Measurements from ENCODE around the gene NANOS2.
"Not testable (repeated sequence)": the region's sequence is repeated elsewhere in the genome, so short reads cannot be mapped to it uniquely, and the experiment has no call there.

The NANOS2 gene

DNA sequence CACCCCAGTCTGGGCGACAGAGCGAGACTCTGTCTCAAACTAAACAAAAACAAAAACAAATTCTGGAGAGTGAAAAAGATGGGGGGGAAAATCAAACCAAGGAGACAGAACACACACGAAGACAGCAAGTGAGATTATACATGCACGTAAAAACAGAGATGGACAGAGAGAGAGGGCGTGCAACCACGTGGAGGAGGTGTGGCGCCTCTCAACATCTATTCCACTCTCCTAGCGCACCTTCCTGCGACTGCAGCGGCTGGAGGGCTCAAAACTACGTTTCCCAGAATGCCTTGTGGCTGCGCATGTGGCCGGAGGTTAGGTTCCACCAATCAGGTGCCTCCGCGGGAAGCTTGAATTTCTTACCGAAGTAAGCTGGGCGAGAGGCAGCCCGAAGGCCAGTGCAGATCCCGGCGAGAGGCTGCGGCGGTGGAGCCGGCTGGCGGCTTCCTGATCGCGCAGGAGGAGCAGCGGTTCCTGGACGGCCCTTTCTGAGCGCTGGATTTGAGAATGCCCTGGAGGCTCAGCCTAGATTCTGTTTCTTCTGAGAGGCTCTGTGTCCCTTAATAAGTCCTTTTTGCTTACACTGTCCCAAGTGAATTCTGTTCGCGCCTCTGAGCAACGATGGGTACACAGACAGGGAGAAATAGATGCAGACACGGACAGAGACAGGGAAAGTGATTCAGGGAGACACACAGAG, 13.1 kb upstream of the NANOS2 start:
- peak; percentile 96 for DNase-seq (ENCODE audit: low spot score)

DNA sequence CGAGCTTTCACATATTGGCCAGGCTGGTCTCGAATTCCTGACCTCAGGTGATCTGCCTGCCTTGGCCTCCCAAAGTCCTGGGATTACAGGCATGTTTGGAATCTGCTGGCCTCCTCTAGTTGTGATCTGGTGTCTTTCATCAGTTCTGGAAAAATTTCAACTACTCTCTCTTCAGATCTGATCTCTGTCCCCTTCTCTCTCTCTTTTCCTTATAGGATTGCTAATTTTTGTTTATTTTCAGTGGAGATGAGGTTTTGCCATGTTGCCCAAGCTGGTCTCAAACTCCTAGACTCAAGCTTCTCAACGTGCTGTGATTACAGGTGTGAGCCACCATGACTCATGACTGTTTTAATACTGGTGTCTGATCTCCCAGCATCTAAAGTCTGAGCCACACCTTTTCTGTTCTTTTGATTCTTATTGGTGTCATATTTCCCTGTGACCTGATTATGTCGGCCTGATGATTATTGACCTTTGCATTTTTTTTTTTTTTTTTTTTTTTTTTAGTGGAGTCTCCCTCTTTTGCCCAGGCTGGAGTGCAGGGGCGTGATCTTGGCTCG, 10.4 kb upstream of the NANOS2 start:
- DNase-seq (ENCODE audit: low spot score) = no peak

DNA sequence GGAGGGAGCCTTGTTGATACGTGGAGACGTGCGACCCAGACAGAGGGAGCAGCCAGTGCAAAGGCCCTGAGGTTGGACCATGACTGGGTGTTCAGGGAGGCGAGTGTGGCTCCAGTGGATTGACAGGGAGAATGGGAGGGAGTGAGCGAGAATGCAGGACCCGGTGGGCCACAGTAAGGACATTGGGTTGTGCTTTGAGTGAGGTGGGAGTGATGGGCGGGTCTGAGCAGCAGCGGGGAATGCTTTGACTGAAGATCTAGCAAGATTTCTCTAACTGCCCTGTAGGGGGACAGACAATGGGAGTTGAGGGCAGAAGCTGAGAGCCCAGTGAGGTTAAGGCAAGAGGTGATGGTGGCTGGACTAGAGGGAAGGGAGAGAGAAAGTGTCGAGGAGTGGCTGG, 7.7 kb upstream of the NANOS2 start:
- DNase-seq (ENCODE audit: low spot score) = no peak

- DNase-seq (ENCODE audit: low spot score) = no peak
Observed at GRCh38 chr19:45920458-45920857, 5.9 kb upstream of the NANOS2 start.

- no peak for DNase-seq (ENCODE audit: low spot score)
Observed at GRCh38 chr19:45919678-45920077, 5.1 kb upstream of the NANOS2 start.

DNA sequence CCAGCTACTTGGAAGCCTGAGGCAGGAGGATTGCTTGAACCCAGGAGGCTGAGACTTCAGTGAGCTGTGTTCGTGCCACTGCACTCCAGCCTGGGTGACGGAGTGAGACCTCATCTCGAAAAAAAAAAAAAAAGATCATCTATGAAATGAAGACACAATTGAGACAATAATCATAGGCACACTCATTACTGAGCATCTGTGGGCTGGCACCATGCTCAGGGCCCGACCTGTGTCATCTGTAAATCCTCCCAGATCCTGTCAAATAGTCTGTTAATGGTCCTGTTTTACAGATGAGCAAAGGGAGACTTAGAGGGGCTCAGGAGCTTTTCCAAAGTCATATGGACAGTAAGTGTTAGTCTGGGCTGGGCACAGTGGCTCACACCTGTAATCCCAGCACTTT, 4.1 kb upstream of the NANOS2 start:
- DNase-seq (ENCODE audit: low spot score) = no peak

DNA sequence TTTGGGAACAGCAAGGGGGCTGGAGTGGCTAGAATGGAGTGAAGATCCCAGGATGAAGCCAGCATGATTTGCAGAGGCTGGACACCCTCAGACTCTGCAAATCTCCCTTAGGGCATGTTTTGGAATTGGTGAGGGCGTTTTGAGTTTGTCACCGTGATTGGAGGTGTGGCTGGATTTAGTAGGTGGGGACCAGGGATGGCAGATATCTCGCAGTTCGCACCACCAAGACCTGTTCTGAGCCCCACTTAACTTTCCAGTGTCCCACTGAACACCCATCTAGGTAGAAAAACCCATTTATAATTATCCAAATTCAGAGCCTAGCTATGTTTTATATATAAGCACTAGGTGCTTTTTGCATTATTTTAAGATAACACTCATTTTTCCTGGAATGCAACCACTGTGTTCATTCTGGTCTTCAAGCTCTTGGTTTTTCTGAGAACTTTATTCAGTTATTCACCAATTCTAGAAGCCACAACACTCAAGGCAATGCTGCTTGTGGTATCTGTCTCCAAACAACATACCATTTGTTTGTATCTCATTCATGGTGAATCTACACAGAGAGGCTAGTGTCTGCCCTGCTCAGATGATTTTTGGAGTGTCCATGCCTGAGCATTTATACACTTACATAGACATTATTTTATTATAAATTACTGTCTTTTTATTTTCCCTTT, 3.0 kb upstream of the NANOS2 start:
- no peak for DNase-seq (ENCODE audit: low spot score)

- peak; percentile 51 for DNase-seq (ENCODE audit: low spot score)
Observed at GRCh38 chr19:45911291-45911690, 3.3 kb downstream of the NANOS2 start.

- no peak for DNase-seq (ENCODE audit: low spot score)
Observed at GRCh38 chr19:45908956-45909355, 5.6 kb downstream of the NANOS2 start.

- DNase-seq (ENCODE audit: low spot score) = no peak
Observed at GRCh38 chr19:45906221-45906620, 8.4 kb downstream of the NANOS2 start.

DNA sequence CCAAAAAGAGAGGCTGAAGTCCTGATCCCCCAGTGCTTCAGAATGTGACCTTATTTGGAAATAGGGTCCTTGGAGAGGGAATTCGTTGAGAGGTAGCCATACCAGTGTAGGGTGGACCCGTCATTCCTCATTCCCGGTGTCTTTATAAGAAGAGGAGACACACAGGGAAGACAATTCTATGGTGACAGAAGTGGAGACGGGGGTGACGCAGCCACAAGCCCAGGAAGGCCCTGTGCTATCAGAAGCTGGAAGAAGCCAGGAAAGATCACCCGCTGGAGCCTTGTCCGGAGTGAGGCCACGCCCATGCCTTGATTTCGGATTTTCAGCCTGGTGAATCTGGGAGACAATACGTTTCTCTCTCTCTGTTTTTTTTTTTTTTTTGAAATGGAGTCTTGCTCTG, 9.6 kb downstream of the NANOS2 start:
- DNase-seq (ENCODE audit: low spot score) = no peak

DNA sequence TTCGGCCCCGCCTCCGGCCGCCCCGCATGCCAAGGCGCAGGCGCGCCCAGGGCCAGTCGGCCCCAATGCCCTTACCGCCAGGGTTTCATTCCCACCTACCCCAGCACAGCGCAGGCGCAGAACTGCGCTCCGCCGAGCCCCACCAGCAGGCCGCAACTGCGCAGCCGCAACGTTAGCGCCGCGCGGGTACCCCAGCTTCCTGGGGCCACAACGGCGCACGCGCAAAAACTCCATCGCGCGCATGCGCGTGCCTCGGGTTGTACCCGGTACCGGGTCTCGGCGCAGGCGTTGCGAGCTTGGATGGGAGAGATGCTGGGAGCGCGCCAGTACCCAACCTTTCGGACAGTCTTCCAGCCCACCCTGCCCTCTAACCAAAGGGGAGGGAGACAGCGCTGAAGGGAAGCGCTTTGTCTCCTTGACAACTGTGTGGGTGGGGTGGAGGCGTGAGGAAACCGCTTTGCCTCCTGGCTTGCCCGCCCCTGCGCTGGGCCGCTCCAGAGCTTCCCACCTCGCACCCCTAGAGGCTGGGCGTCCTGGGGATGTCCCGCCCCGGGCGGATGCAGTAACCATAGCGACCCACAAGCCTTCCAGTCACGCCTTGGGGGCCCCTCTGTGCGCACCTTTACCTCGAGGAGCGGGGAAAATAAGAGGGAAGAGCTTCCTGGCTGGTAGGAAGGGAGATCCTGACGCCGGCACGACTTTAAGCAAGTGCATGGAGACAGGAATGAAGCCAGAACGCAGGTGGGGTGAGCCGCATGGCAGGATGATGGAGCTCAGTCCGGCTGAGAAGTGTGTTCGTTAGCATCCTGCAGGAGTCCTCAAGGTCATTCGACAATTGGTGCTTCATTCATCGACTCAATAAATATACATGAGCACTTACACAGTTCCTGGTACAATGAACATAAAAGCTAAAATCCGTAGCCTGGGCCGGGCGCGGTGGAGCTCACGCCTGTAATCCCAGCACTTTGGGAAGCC, 11.6 kb downstream of the NANOS2 start:
- peak; percentile 100 for DNase-seq (ENCODE audit: low spot score)

- peak; percentile 53 for DNase-seq (ENCODE audit: low spot score)
Observed at GRCh38 chr19:45901912-45902650, 12.5 kb downstream of the NANOS2 start, which contains the start of gene MYPOP. Gene MYPOP (minus strand): TSS chr19:45902613. CDS start chr19:45901773, 840 bp downstream.

DNA sequence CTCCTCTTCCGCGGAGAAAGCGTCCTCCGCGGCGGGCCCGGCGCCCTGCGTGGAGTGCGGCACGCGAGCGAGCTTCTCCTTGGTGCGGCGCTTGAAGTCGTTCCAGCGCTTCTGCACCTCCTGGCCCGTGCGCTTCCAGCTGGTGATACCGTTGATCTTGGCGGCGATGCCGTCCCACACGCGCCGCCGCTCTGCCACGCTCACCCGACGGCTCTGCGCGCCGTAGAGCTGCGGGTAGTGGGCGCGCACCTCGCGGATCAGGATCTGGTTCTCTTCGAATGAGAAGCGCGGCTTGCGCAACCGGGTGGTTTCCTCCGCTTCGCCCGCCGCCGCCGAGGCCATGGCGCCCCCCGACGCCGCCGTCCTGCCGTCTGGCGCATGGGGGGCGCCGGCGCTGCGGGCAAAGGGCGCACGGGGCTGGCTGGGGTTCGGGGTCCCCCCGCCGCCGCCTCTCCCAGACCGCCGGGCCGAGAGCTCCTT, 13.1 kb downstream of the NANOS2 start:
- DNase-seq (ENCODE audit: low spot score) = no peak

- no peak for DNase-seq (ENCODE audit: low spot score)
Observed at GRCh38 chr19:45900738-45901431, 13.7 kb downstream of the NANOS2 start.

- no peak for DNase-seq (ENCODE audit: low spot score)
Observed at GRCh38 chr19:45899919-45900589, 14.5 kb downstream of the NANOS2 start.

DNA sequence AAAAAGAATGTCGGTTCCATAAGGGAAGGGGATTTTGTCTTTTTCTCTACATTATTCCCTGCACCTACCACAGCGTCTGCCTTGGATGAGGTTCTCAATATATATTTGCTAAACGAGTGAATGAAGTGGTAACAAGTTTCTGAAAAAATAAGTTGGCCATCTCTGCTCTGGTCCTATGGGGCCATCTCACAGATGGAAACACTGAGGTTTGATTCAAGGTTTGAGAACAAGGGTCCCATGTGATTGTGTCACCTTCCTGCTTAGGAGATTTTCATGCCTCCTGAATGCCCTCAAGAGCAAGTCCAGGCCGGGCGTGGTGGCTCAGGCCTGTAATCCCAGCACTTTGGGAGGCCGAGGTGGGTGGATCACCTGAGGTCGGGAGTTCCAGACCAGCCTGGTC, 15.3 kb downstream of the NANOS2 start:
- DNase-seq (ENCODE audit: low spot score) = no peak

GRCh38 chr19:45897261-45897812, 17.2 kb downstream of the NANOS2 start:
- no peak for DNase-seq (ENCODE audit: low spot score)

- DNase-seq (ENCODE audit: low spot score) = not testable (repeated sequence)
Observed at GRCh38 chr19:45895983-45896599, 18.5 kb downstream of the NANOS2 start.
